Activated T-cell treated with anti-CD3 and anti-CD28 coated beads, Interleukin-2, amount 50 U/mL, for 72 hours (primary cell): ENCODE data around the gene MRPL50. TPM values are rescaled to one million over a fixed set of nuclear protein-coding genes. Genes with fewer than 3 reads are reported as not detected.

Experiments
- ATAC-seq, 2 donors: fragments of 150-1000 bp; cut with Tn5 transposase; replicated peaks in 1 of 2; 2 replicates each; pipeline ENCODE4 v1.10.0; 2021; ENCODE audit warnings: moderate library complexity in 2 of 2, mild to moderate bottlenecking in 1 of 2
- DNase-seq, 2 donors: peaks; one replicate each; pipeline ENCODE4 v3.0.0; 2021 to 2022; ENCODE audit warnings: mixed read lengths in 1 of 2
- H3K27ac Mint-ChIP-seq: one replicate; pipeline ENCODE4 v1.8.0; 2022; ENCODE audit warnings: mild to moderate bottlenecking, moderate library complexity, mixed read lengths
- H3K27me3 Mint-ChIP-seq: one replicate; pipeline ENCODE4 v1.8.0; 2022; ENCODE audit warnings: low read depth, mixed read lengths
- H3K36me3 Mint-ChIP-seq, 2 donors: one replicate each; pipeline ENCODE4 v1.8.0; 2022; ENCODE audit warnings: mixed read lengths in 2 of 2, mild to moderate bottlenecking in 1 of 2; ENCODE audit not compliant: insufficient read depth in 2 of 2
- H3K4me1 Mint-ChIP-seq: one replicate; pipeline ENCODE4 v1.8.0; 2022; ENCODE audit warnings: low read depth, mixed read lengths
- H3K4me3 Mint-ChIP-seq, 2 donors: one replicate each; pipeline ENCODE4 v1.8.0; 2022; ENCODE audit warnings: mild to moderate bottlenecking in 2 of 2, mixed read lengths in 2 of 2, moderate library complexity in 2 of 2
- H3K9me3 Mint-ChIP-seq, 2 donors: one replicate each; pipeline ENCODE4 v1.8.0; 2022; ENCODE audit warnings: mixed read lengths in 2 of 2
- total RNA-seq, 2 donors: library from RNA; stranded (reverse); gene quantifications; one replicate each; pipeline ENCODE4 v1.2.3, GENCODE V29; 2022

Gene MRPL50
- total RNA-seq, 2 donors from 2014 or later, result 11.6 to 11.8 TPM

DNA sequence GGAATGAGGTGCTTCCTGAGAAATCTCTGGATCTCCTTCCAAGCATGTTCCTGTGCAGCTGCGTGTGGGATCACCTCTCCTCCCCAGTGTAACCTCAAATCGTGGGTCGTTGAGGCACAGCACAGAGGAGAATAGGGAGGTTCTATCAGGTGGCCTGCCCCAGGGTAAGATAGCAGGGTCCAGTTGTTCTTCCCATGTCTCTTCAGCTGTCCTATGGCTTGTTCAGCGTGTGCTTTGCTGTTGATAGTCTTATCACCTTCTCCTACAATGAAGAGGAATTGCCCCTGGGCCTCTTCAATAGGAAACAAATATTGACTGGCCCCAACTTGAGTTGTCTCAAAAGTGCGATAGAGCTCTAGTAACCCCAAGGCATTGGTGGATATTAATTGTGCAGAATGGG lies 36.0 kb downstream of the MRPL50 start:
- Mint-ChIP-seq H3K4me3 (no peak overlapping the region), H3K27ac (no peak overlapping the region), H3K27me3 (peaks cover 4% of the 10 kb centered on the region), H3K9me3 (peaks cover 0 to 2% of the 10 kb centered on the region in 2 donors), H3K36me3 (no peaks in the 10 kb centered on the region), H3K4me1 (no peaks in the 10 kb centered on the region)
- DNase-seq (no peak), ATAC-seq (no peak)

DNA sequence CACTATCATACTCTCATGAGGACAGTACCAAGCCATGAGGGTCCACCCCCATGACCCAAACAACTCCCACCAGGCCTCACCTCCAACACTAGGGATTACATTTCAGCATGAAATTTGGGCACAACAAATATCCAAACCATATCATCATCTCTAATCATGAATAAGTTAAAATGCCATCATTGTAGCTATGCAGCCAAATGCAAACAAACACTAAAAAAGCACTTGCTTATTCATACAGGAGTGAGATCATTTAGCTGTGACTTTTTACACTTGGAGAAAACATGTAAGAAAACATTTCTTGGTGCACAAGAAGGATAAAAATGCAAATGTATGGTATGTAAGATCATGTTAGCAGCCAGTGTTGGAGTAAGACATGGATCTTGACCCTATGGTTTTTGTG lies 37.8 kb downstream of the MRPL50 start:
- H3K27me3 Mint-ChIP-seq, result no peaks in the 10 kb centered on the region
- no peak overlapping the region for H3K27ac Mint-ChIP-seq
- no peak for DNase-seq
- H3K36me3 Mint-ChIP-seq, result no peaks in the 10 kb centered on the region
- H3K4me3 Mint-ChIP-seq, result no peak overlapping the region
- ATAC-seq, result no peak
- no peaks in the 10 kb centered on the region for H3K4me1 Mint-ChIP-seq
- H3K9me3 Mint-ChIP-seq, result peaks cover 0 to 2% of the 10 kb centered on the region in 2 donors

DNA sequence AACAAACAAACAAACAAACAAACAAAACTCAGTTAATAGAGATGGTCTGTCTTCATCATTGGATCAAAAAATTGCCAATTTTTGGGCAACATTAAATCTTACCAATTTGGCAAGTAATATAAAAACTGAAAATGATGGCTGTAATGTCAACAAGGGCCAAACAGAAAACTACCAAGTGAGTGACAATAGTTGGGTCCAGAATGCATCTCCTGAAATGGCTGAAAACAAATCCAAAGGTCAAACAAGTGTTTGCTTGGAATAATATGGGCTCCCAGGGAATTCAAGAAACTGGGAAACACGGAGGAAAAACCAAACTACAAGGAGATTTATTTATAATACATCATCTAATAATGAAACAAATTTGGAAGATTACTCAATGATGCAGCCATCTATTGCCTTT lies 38.7 kb downstream of the MRPL50 start:
- no peaks in the 10 kb centered on the region for H3K27me3 Mint-ChIP-seq
- no peak overlapping the region for H3K27ac Mint-ChIP-seq
- ATAC-seq (no peak), DNase-seq (no peak)
- H3K4me1 Mint-ChIP-seq, result no peaks in the 10 kb centered on the region
- H3K9me3 Mint-ChIP-seq, result peaks cover 0 to 2% of the 10 kb centered on the region in 2 donors
- H3K4me3 Mint-ChIP-seq, result no peak overlapping the region
- H3K36me3 Mint-ChIP-seq, result no peaks in the 10 kb centered on the region

- Mint-ChIP-seq H3K27ac (no peak overlapping the region), H3K4me3 (no peak overlapping the region), H3K4me1 (no peaks in the 10 kb centered on the region), H3K9me3 (no peaks in the 10 kb centered on the region), H3K27me3 (peaks cover 13% of the 10 kb centered on the region), H3K36me3 (no peaks in the 10 kb centered on the region)
- ATAC-seq, result no peak
- no peak for DNase-seq
Observed at GRCh38 chr9:101356619-101357018, 41.8 kb downstream of the MRPL50 start.

- no peaks in the 10 kb centered on the region for H3K9me3 Mint-ChIP-seq
- H3K27me3 Mint-ChIP-seq, result peaks cover 13% of the 10 kb centered on the region
- H3K4me3 Mint-ChIP-seq, result no peak overlapping the region
- H3K4me1 Mint-ChIP-seq, result no peaks in the 10 kb centered on the region
- no peak for DNase-seq
- no peak overlapping the region for H3K27ac Mint-ChIP-seq
- no peaks in the 10 kb centered on the region for H3K36me3 Mint-ChIP-seq
- ATAC-seq, result no peak
Observed at GRCh38 chr9:101354765-101355708, 43.4 kb downstream of the MRPL50 start.

GRCh38 chr9:101354143-101354764 lies 44.2 kb downstream of the MRPL50 start:
- H3K27me3 Mint-ChIP-seq, result peaks cover 16% of the 10 kb centered on the region
- DNase-seq (no peak), ATAC-seq (no peak)
- no peak overlapping the region for H3K27ac Mint-ChIP-seq
- H3K4me3 Mint-ChIP-seq, result no peak overlapping the region
- H3K4me1 Mint-ChIP-seq, result no peaks in the 10 kb centered on the region
- peaks cover 0 to under 1% of the 10 kb centered on the region in 2 donors for H3K9me3 Mint-ChIP-seq
- H3K36me3 Mint-ChIP-seq, result no peaks in the 10 kb centered on the region

GRCh38 chr9:101353683-101354082 lies 44.7 kb downstream of the MRPL50 start:
- ATAC-seq (no peak), DNase-seq (no peak)
- H3K27me3 Mint-ChIP-seq, result peaks cover 21% of the 10 kb centered on the region
- H3K4me1 Mint-ChIP-seq, result no peaks in the 10 kb centered on the region
- no peak overlapping the region for H3K27ac Mint-ChIP-seq
- H3K36me3 Mint-ChIP-seq, result no peaks in the 10 kb centered on the region
- H3K9me3 Mint-ChIP-seq, result peaks cover 0 to 5% of the 10 kb centered on the region in 2 donors
- H3K4me3 Mint-ChIP-seq, result no peak overlapping the region

GRCh38 chr9:101352892-101353463 lies 45.4 kb downstream of the MRPL50 start:
- ATAC-seq (no peak), DNase-seq (no peak)
- Mint-ChIP-seq H3K4me3 (no peak overlapping the region), H3K27ac (no peak overlapping the region), H3K27me3 (peaks cover 25% of the 10 kb centered on the region), H3K4me1 (no peaks in the 10 kb centered on the region), H3K36me3 (no peaks in the 10 kb centered on the region), H3K9me3 (peaks cover 0 to 5% of the 10 kb centered on the region in 2 donors)

DNA sequence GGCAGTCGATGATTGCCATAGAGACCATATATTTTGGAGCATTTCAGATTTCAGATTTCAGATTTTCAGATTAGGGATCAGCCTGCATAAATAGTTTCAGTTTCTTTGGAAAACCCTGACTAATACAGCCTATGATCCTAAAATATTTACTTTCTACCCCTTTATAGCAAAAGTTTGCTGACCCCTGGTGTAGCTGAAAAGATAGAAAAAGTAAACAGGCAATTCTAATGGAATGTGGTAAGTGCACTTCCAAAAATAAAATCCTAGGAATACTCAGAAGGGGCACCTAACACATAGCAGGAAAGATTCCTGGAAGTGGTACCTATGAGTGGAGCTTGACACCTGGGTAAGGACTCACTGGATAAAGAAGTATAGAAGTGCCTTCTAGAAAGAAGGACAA lies 48.1 kb downstream of the MRPL50 start:
- peaks cover 33% of the 10 kb centered on the region for H3K27me3 Mint-ChIP-seq
- no peak for ATAC-seq
- no peak for DNase-seq
- no peak overlapping the region for H3K4me3 Mint-ChIP-seq
- no peaks in the 10 kb centered on the region for H3K4me1 Mint-ChIP-seq
- no peak overlapping the region for H3K27ac Mint-ChIP-seq
- H3K36me3 Mint-ChIP-seq, result no peaks in the 10 kb centered on the region
- H3K9me3 Mint-ChIP-seq, result peaks cover 0 to 5% of the 10 kb centered on the region in 2 donors

- ATAC-seq (no peak), DNase-seq (no peak)
- no peak overlapping the region for H3K27ac Mint-ChIP-seq
- peaks cover 37% of the 10 kb centered on the region for H3K27me3 Mint-ChIP-seq
- no peaks in the 10 kb centered on the region for H3K9me3 Mint-ChIP-seq
- H3K4me3 Mint-ChIP-seq, result no peak overlapping the region
- H3K4me1 Mint-ChIP-seq, result no peaks in the 10 kb centered on the region
- no peaks in the 10 kb centered on the region for H3K36me3 Mint-ChIP-seq
Observed at GRCh38 chr9:101342595-101342994, 55.8 kb downstream of the MRPL50 start.

GRCh38 chr9:101341958-101342357 lies 56.5 kb downstream of the MRPL50 start:
- Mint-ChIP-seq H3K4me1 (no peaks in the 10 kb centered on the region), H3K36me3 (no peaks in the 10 kb centered on the region), H3K27me3 (peaks cover 35% of the 10 kb centered on the region), H3K4me3 (no peak overlapping the region), H3K27ac (no peak overlapping the region), H3K9me3 (no peaks in the 10 kb centered on the region)
- ATAC-seq (no peak), DNase-seq (no peak)
